OCI-LY1 (cell line): Measurements from ENCODE around the gene SF1.

Experiments used
- EZH2 ChIP-seq: fragments of 200-600 bp; sonication (generic), shearing (Covaris generic); IDR thresholded peaks from 2 replicates; pipeline ENCODE4 v1.8.0; 2017; ENCODE audit warnings: borderline replicate concordance, mixed run types, mild to moderate bottlenecking, antibody characterized with exemption, low read length, moderate library complexity, mixed read lengths
- TF ChIP-seq, protein P1 (sequence below): fragments of 200-600 bp; sonication (generic), shearing (Covaris generic); IDR thresholded peaks from 2 replicates; pipeline ENCODE4 v1.5.1; 2017; ENCODE audit warnings: mild to moderate bottlenecking, antibody characterized with exemption, low read length, moderate library complexity, mixed read lengths

DNA sequence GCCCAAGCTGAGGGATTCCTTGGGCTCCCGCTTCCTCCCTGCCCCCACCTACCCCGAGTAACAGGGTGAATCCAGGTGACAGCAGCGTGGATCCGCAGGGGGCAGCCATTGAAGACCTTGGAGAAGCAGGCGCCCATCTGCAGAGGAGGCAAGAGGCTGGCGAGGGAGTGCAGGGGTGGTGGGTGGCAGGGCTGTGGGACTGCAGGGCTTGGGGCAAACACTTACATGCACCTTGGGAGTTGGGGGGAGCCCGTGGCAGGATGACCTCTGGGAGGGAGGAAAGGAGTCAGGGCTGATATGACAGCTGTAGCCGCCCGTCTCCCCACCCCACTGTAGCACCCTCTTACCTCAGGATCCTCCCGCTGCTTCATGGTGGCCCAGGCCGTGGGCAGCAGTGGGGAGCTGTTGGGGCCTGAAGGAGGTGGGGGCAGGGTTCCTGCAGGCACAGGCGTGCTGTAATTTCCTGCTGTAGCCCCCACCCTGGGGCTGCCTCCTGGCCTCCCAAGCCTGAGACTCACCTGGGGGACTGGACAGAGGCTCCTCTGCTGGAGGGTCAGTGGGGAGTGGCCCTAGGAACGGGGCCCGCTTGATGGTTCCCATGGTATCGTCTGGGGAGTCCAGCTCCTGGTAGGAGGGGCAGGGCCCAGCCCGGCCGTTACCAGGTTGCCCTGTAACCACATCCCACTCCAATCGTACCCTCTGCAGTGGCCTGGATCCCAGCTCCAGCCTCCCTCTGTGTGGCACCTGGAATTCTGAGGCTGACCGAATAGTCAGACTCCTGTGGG is 18.6 kb upstream of the SF1 start:
- TF ChIP-seq, protein P1, sequence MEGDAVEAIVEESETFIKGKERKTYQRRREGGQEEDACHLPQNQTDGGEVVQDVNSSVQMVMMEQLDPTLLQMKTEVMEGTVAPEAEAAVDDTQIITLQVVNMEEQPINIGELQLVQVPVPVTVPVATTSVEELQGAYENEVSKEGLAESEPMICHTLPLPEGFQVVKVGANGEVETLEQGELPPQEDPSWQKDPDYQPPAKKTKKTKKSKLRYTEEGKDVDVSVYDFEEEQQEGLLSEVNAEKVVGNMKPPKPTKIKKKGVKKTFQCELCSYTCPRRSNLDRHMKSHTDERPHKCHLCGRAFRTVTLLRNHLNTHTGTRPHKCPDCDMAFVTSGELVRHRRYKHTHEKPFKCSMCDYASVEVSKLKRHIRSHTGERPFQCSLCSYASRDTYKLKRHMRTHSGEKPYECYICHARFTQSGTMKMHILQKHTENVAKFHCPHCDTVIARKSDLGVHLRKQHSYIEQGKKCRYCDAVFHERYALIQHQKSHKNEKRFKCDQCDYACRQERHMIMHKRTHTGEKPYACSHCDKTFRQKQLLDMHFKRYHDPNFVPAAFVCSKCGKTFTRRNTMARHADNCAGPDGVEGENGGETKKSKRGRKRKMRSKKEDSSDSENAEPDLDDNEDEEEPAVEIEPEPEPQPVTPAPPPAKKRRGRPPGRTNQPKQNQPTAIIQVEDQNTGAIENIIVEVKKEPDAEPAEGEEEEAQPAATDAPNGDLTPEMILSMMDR = no peak
- TF ChIP-seq EZH2 = no peak
